COLO668 (cell line): ENCODE data around the gene CFAP65.
A peak's percentile ranks its signal among the peaks of the same experiment; 100 is the strongest.

Experiments
- DNase-seq: peaks from one replicate; lab custom pipeline; 2025; ENCODE audit not compliant: unreplicated experiment; lab: John Stamatoyannopoulos, UW

The CFAP65 gene

DNA sequence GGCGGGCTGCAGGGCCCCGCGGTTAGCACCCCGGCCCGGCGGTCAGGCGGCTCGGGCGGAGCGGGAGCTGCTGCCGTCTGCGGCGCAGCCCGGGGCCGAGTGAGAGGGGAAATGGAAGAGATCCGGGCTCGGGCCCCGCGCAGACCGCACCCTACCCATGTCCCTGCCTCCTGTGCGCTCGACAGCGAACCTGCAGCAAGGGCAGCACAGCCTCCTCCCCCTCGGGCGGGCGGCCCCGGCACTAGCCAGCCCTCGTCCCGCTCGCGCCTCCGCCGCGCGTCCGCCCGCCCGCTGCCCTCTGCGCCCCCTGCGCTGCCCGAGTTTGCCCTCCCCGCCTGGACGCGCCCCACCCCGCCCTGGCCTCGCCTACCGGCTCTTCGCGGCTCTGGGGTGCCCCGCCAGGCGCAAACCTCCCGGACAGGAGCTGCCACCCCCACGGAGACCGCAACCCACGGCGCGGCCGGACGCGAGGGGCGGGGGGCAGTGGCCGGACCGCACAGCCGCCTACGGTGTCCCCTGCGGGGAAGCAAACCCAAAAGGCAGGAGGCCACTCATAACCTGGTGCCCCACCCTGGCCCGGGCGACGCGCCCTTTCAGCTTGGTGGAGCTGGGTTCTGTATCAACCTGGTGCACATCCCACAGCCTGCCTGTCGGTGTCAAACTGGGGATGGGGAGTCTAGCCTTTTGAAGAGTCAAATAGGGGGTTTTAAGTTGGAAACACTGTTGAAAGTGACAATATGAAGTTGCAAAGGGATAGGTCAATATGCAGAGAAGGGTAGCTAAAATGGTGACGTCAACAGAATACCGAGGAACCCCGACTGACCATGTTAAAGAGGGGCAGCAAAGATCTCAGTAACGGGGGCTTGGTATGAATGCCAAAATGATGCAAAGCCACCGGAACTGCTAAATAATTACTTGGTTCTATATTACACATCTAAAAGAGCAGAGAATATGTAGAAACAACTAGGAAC lies 19.8 kb upstream of the CFAP65 start, which contains the start of gene IHH:
Gene IHH (minus strand): TSS at position 101 of the 971 bp plus-strand sequence. CDS start 454 bp downstream, outside the sequence.
- DNase-seq: peak; percentile 67

- peak; percentile 68 for DNase-seq
These were observed 18.7 kb upstream of the CFAP65 start for GRCh38 chr2:219059725-219060682.

DNA sequence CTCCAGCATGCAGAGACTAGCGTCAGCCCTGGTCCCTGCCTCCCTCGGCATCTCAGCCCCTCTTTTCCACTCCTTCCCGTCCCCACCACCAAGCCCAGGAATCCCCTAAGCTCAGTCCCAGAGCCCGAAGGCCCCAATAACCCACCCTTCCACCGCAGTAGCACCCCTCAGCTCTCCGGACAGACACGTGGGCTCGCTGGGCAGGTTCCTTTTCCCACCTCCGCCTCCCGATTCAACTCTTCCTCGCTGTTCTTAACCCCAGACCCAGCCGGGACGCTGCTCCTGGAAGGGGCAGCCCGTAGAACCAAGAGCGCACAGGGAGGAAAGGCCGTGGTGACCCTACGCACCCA lies 18.0 kb upstream of the CFAP65 start:
- peak; percentile 54 for DNase-seq

DNA sequence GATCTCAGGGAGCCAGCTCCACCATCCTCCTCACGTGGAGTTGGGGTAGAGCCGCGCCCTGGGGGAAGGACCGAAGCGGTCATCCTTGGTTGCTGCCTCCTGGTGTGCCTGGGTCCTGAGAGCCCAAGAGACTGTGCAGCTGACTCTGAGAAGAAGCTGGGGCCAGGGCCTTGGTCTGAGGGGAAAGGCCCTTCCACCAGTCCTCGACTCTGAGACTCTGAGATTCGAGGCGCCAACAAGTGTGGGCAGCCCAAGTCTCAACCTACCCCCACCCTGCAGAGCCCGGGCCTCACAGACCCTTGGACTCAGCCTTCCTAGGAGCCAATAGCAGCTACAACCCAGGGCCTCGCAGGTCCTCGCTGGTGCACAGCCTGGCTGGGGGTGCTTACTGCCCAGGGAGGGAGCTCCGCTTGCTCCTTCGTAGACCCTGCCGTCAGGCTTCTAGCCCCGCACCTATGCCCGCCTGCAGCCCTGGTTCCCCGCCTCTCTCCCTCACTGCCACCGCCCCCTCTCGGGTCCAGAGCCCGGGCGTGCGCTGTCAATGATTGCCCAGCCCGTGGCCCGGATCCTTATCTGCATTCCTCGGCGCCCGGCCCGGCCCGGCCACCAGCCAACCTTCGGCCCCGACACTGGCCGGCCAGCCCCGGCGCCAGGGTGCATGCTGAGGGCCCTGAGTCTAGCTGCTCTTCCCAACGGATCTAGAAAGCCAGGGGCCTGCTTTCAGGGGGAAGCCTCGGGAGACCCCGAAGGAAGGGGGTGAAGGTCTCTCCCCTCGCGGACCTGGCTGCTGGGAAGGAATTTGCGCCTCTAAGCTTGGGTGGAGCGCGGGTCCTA lies 17.4 kb upstream of the CFAP65 start:
- peak; percentile 64 for DNase-seq

DNA sequence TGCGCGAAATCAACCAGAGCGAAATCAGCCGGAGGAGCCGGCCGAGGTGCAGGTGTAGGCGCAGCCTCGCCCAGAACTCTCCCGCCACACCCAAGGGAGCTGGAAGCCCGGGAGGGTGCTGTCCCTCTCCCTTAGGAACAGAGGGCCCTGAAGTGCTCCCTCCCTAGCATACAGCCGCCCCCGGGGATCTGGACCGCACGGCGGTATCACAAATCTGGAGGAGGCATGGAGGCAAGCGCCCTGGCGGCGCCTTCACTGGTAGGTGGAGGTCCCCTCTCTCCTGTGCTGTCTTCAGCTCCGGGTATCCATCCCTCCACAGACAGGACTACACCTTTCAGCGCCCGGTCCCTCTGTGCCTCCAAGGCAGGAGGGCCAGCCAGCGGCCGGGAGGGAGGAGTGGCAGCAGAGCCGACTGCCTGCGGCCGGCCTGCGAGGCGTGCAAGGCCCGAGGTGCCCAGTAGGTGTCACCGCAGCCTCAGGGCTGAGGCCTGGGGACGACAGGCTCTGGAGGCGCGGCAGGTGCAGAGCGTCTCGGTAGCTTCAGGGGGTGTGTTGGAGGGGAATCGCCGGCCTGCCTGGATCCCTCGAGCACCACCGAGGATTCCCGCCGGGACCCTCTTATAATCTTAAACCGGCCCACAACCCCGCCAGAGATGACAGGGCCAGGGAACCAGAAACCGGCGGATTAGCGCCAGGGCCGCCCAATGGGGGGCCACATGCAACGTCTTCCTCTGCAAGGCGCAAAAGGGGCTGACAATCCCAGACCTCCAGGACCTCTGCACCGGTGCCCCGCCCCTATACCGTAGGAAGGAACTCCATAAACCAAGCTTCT lies 16.6 kb upstream of the CFAP65 start:
- peak; percentile 89 for DNase-seq

- DNase-seq: no peak
These were observed 15.8 kb upstream of the CFAP65 start for GRCh38 chr2:219056896-219057708.

DNA sequence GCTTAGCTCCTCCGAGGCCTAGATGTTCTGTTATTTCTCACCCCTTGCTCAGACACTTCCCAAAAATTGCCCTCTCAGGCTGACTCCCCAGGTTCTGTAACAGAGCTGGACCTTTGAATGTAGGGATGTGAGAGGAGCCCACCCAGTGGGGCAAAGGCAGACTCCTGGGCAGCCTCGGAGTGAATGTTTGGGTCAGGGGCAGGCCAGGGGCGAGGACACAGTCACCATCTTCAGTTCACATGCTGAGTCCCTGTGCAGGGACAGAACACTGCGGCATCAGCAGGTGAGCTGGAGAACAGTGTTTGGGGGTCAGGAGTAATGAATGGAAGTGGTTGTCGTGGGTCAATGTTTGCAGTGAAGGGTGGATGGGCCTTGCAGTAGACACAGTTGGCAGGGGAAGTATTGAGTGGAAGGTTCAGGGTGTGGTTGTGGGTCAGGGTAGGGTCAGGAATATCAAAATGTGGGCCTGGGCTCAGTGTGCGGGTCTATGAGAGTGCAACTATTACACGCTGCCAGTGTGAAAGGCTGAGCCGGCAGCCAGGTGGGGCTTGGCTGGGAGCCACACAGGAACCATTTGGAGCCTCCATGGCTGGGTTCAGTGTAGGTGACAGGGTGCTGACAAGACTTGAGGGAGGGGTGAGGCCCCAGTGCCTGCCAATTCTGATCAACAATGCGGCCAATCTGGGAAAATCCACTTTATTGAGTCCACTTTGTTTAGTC lies 15.0 kb upstream of the CFAP65 start:
- no peak for DNase-seq

DNA sequence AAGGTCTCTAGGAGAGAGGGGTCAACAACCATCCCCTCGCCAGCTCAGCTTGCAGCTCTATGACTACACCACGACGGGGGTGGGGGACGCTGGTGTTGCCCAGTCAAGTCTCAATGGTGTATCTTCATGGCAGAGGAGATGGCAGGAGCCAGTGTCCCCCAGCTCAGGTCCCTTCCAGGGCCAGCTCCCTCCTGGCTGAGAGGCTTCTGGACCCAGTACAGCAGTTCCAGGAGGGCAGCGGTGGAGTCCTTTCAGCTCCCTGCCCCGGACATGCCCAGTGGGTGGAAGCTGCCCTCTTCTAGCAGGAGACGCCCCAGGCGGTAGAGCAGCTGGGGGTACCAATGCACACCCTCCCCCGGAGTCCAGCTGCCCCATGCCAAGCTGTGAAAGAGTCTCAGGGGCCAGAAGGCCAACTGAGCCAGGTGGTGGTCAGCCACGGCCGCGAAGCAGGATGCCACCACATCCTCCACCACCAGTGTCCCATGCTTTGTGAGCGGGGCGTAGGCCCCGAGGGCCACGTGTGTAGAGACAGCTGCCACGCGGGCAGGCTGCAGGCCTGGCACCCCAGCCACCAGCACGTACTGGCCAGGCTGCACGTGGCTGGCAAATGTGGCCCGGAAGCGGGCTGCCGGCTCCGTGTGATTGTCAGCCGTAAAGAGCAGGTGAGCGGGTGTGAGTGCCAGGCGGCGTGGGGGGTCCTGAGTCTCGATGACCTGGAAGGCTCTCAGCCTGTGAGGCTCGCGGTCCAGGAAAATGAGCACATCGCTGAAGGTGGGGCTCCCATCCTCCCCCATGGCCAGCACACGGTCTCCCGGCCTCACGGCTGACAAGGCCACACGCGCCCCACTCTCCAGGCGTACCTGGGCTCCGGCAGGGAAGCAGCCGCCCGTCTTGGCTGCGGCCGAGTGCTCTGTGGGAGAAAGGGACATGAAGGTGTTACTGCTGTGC lies 13.9 kb upstream of the CFAP65 start:
- no peak for DNase-seq

DNA sequence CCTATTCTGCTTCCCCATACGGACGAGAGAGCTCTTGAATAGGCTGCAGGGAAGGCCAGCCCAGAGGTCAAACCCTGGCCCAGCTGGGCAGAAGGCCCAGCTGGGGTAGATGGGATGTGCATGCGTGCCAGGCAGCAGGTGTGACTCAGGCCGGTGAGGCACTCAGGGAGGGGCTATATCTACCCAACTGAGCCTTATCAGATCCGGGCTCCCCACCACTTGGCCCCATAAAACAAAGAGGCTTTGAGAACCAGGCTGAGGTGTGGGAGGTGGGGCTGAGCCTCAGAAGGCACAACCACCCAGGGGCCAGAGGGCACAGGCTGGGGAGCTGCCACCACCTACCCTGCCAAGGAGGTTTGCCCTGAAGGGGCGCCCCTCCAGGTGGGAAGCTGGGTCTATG lies 8.0 kb upstream of the CFAP65 start:
- DNase-seq: no peak

DNA sequence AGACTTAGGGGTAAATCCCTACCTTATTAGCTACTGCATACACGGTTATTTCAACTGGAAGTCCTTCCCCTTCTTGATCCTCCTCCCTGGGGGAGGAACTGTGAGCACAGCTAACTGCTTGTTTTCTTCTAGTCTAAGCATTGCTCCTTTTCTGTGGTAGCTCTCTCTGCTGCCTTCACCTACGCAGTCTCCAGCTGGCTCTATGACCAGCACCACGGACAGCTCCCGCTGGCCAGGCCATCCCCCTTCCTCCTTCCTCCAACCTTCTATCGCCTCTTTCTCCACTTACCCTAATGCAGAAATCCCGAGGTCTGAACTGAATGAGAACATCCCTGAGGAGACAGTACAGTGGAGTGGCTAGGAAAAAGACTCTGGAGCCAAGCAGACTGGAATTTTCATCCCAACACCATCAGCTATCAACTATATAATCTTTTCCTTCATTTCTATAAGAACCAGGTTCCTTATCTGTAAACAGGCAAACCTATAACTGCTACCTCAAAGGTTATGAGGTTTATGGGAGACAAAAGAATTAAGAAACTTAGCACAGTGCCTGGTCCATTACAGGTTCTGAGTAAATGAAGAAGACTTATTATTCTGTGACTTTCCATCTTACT lies 4.7 kb upstream of the CFAP65 start:
- DNase-seq: no peak

DNA sequence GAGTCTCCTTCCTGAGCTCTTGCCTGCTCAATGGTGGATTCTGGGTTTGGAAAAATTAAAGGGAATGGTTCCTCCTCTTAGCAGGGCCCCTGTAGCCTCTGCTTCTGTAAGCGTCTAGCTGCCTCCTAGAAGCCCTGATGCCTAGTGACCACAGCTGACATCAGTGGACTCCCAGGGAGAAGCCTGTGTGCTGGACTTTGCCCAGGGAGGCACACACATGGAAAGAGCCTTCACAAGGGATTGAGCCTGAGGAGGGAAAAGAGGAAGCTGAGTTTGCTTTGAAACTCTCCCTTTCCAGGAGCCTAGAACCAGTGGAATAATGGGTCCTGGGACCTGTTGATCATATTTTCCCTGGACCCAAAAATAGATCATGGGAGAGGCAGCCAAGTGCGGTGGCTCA lies 1.4 kb upstream of the CFAP65 start:
- no peak for DNase-seq

GRCh38 chr2:219042157-219042556 lies 841 bp upstream of the CFAP65 start:
- no peak for DNase-seq

GRCh38 chr2:219038600-219038999 lies 2.7 kb downstream of the CFAP65 start:
- DNase-seq: no peak

DNA sequence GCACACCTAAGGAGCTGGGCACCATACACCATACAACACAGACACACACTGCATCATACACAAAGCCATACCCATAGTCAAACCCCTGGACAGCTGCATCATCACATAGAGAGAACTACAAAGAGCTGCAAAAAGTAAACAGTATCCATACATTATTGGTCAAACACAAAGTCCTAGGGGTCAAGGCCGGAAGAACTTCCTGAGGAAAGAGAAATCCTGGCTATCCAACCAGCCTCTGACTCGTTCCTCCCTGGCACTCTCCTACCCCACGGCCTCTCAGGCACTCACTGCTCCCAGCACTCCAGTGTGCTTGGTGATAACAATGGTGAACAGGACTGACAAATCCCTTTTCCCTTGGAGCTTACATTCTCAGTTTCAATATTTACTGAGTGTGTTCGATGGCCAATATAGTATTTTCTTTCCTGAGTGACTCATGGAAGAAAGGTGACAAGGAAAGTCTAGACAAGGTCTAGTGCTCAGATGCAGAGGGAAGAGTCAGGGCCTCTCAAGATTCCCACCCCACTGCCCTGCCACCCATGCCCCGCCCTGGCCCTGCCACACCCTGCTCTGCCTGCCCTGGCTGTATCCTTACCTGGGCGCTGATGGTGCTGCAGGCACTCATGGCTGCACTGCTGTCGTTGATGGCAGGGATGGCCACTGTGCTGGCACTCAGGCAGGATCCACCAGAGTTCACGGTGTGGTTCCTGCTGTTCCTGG lies 3.4 kb downstream of the CFAP65 start:
- DNase-seq: no peak

DNA sequence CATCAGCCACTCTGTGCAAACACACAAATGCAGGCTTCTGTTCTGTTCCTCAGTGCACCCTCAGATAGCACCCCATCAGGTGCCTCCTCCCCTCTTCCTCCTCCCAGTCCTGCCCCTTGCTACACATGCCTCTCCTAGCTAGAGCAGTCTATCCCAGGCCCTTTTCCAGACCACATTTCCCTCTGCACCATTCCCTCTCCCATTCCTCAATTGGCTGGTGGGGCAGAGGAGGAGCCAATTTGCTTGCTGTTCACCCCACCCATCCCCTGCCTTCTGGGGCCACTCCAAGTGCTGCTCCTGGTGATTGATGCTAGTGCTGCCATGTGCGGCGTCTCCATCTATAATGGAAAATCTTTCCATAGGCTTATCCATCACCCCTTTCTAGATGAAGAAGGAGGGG lies 5.4 kb downstream of the CFAP65 start:
- no peak for DNase-seq

DNA sequence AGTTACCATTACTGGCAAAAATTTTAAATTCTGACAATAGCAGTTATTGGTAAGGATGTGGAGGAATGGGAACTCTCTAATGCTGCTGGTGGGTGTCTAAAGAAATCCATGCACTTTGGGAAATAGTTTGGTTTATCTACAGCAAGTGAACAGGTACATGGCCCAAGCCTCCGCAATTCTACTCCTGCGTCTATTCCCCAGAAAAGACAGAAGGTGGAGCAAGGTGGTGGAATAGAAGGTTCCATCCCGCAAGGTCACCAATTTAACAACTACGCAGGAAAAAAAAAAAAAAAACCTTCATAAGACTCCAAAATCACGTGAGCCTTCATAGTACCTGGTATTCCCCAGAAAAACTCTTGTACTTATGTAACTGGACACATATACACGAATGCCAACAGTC lies 6.5 kb downstream of the CFAP65 start:
- no peak for DNase-seq
